ENCODE results near the gene GPR157.

GPR157 gene

DNA sequence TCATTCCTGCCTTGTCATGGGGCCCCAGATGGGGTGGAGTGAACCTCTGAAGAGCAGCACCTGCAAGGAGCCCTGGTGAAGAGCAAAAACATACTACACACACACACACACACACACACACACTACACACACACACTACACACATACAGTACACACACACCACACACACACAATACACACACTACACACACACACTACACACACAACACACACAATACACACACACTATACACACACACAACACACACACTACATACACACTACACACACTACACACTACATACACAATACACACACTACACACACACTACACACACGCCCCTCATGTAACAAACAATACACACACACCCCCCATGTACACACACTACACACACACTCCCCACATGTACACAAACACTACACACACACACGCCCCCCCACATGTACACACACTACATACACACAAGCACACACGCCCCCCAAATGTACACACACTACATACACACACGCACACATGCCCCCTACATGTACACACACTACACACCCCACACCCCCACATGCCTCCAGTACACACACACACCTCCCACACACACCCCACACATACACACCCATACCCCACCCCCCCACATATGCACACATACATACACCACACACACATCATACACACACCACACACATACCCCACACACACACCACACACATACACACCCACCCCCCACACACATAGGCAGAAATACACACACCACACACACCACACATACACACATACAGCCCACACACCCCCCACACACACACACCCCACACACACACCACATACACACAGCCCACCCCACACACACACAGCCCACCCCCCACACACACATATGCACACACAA is 68.8 kb downstream of the GPR157 start:
- DNase-seq = no peak

DNA sequence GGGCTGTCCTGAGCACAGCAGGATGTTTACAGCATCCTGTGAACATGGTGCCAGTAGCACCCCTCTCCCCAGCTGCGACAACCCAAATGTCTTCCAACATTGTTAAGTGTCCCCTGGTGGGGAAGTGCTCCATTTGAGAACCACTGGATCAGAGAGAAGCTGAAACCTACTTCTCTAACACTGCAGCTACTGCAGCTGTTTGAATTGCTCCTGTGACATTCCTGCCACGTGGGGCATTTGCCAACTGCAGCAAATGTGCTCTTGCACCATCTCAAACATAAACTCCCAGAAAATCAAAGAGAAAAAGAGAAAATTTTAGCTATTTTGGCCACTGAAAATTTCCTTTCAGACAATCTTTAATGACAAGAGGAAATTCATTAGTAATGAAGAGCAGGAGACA is 70.4 kb downstream of the GPR157 start:
- DNase-seq = no peak

DNA sequence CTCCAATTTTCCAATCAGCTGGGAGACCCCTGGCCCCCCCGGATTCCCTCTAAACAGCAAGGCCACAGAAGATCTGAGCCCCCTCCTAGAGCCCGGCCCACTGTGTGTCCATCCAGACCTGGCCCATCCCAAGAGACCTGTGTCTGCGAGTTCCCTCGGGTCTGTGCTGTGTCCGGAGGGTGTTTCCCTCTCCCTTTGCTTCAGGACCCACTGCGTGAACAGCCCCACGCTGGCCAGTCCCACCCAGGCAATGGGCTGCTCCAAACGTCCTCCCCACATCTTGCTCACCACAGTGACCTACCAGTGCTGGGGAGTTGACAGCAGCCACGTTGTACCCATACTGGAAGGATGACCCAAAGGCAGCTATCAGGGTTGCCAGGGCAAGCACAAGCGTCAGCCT is 71.1 kb downstream of the GPR157 start:
- no peak for DNase-seq

DNA sequence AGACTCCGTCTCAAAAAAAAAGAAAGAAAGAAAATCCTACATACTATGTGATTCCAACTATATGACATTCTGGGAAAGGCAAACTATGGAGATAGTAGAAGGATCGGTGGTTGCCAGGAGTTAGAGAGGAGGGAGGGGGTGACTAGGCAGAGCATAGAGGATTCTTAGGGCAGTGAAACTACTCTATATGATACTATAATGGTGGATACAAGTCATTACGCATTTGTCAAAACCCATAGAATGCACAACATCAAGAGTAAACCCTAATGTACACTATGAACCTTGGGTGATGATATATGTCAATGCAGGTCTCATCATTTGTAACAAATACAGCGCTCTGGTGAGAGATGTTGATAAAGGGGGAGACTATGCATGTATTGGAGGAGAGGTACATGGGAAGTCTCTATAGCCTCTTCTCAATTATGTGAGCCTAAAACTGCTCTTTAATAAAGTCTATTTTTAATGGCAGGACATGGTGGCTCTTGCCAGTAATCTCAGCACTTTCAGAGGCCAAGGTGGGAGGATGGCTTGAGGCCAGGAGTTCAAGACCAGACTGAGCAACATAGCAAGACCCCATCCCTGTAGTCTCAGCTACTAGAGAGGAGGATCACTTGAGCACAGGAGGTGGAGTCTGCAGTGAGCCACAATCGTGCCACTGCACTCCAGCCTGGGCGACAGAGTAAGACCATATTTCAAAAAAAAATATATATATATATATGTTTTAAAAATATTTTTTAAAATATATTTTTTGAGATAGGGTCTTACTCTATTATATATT is 76.4 kb downstream of the GPR157 start:
- DNase-seq = no peak

DNA sequence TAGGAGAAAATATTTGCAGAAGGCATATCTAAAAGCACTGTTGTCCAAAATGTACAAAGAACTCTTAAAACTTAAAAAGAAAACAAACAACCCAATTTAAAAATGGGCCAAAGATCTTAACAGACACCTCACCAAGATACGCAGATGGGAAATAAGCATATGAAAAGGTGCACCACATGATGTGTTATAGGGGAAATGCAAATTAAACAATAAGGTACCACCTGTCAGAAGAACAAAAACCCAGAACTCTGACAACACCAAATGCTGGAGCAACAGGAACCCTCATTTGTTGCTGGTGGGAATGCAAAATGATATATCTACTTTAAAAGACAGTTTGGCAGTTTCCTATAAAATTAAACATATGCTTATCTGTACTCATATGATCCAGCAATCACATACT is 77.5 kb downstream of the GPR157 start:
- DNase-seq = no peak

DNA sequence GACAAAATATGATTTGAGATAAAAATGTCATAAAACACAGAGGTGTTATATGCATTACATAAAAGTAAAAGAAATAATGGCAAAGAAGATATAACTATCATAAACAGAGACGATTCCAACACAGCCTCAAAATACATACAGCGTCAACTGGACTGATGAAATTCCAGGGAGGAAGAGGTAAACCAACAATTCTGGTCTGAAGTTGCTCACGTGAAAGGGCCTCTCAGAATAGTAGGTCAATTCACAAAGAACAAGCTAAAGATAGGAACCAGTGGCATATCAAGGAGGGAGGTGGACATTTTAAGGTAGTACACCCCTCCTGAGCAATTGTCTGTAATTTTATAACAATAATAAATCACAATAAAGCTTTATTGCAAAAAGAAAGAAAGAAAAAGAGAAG is 78.1 kb downstream of the GPR157 start:
- DNase-seq = no peak

Measured in activated CD4-positive, alpha-beta T cell treated with anti-CD3 and anti-CD28 coated beads, Interleukin-10, Interleukin-2, amounts not matched to agents 100 ng/mL and 50 ng/mL, durations not matched to agents 16 hours and 8 hours (primary cell).